Ovary (tissue), 3 donors: ENCODE measurements around the gene GSG1L.

Experiments used
- CTCF ChIP-seq, 3 donors: fragments of 450-650 bp in 2 of 3; fragments of 200-600 bp in 1 of 3; IDR thresholded peaks; one replicate each; pipeline versions ENCODE4 v1.5.1 to v1.8.0; 2016 to 2022; ENCODE audit warnings: antibody characterized with exemption in 3 of 3, mild to moderate bottlenecking in 1 of 3
- EP300 ChIP-seq: sonication (generic); formaldehyde crosslinking; IDR thresholded peaks from one replicate; pipeline ENCODE4 v1.6.1; 2017; ENCODE audit warnings: antibody characterized with exemption
- POLR2A ChIP-seq: fragments of 450-650 bp; IDR thresholded peaks from one replicate; pipeline ENCODE4 v1.6.1; 2017; ENCODE audit warnings: antibody characterized with exemption, mild to moderate bottlenecking, moderate library complexity
- donor health status: DM: no; HTN: no; CAD: no.

- TF ChIP-seq CTCF (IDR thresholded peaks at IDR 0.05), result no peak
- TF ChIP-seq POLR2A, result no peak
- TF ChIP-seq EP300, result no peak
Measured at GRCh38 chr16:27786923-27787625, 276.4 kb downstream of the GSG1L start.
